Measurements from ENCODE around the gene NEIL3.

NEIL3 gene

GRCh38 chr4:177369372-177369771 lies 59.7 kb downstream of the NEIL3 start:
- no peak for DNase-seq (ENCODE audit: low read depth in 2 of 2)

GRCh38 chr4:177371461-177371860 lies 61.8 kb downstream of the NEIL3 start:
- no peak for DNase-seq (ENCODE audit: low read depth in 2 of 2)

GRCh38 chr4:177374966-177375365 lies 65.3 kb downstream of the NEIL3 start:
- no peak for DNase-seq (ENCODE audit: low read depth in 2 of 2)

- DNase-seq (ENCODE audit: low read depth in 2 of 2): no peak
Measured at GRCh38 chr4:177375372-177375771, 65.7 kb downstream of the NEIL3 start.

- no peak for DNase-seq (ENCODE audit: low read depth in 2 of 2)
Measured at GRCh38 chr4:177376024-177376423, 66.3 kb downstream of the NEIL3 start.

- DNase-seq (ENCODE audit: low read depth in 2 of 2): no peak
Measured at GRCh38 chr4:177380730-177381287, 71.1 kb downstream of the NEIL3 start.

GRCh38 chr4:177381762-177382310 lies 72.2 kb downstream of the NEIL3 start:
- no peak for DNase-seq (ENCODE audit: low read depth in 2 of 2)

GRCh38 chr4:177384856-177385397 lies 75.3 kb downstream of the NEIL3 start:
- no peak for DNase-seq (ENCODE audit: low read depth in 2 of 2)

- no peak for DNase-seq (ENCODE audit: low read depth in 2 of 2)
Measured at GRCh38 chr4:177385576-177386277, 76.1 kb downstream of the NEIL3 start.

- DNase-seq (ENCODE audit: low read depth in 2 of 2): no peak
Measured at GRCh38 chr4:177386278-177386815, 76.7 kb downstream of the NEIL3 start.

GRCh38 chr4:177391287-177391686 lies 81.6 kb downstream of the NEIL3 start:
- DNase-seq (ENCODE audit: low read depth in 2 of 2): no peak

GRCh38 chr4:177391953-177392352 lies 82.3 kb downstream of the NEIL3 start:
- no peak for DNase-seq (ENCODE audit: low read depth in 2 of 2)

- no peak for DNase-seq (ENCODE audit: low read depth in 2 of 2)
Measured at GRCh38 chr4:177393236-177393635, 83.6 kb downstream of the NEIL3 start.

- no peak for DNase-seq (ENCODE audit: low read depth in 2 of 2)
Measured at GRCh38 chr4:177396352-177396751, 86.7 kb downstream of the NEIL3 start.

- no peak for DNase-seq (ENCODE audit: low read depth in 2 of 2)
Measured at GRCh38 chr4:177400030-177400429, 90.4 kb downstream of the NEIL3 start.

GRCh38 chr4:177401658-177402273 lies 92.1 kb downstream of the NEIL3 start:
- DNase-seq (ENCODE audit: low read depth in 2 of 2): no peak

- no peak for DNase-seq (ENCODE audit: low read depth in 2 of 2)
Measured at GRCh38 chr4:177403746-177404145, 94.1 kb downstream of the NEIL3 start.

- DNase-seq (ENCODE audit: low read depth in 2 of 2): no peak
Measured at GRCh38 chr4:177404342-177404741, 94.7 kb downstream of the NEIL3 start.

- no peak for DNase-seq (ENCODE audit: low read depth in 2 of 2)
Measured at GRCh38 chr4:177404986-177405385, 95.3 kb downstream of the NEIL3 start.

GRCh38 chr4:177405508-177405907 lies 95.8 kb downstream of the NEIL3 start:
- no peak for DNase-seq (ENCODE audit: low read depth in 2 of 2)

GRCh38 chr4:177408023-177408422 lies 98.3 kb downstream of the NEIL3 start:
- DNase-seq (ENCODE audit: low read depth in 2 of 2): no peak

GRCh38 chr4:177410566-177410965 lies 100.9 kb downstream of the NEIL3 start:
- no peak for DNase-seq (ENCODE audit: low read depth in 2 of 2)
